ENCODE results near the gene TMEM147.

TMEM147 gene

DNA sequence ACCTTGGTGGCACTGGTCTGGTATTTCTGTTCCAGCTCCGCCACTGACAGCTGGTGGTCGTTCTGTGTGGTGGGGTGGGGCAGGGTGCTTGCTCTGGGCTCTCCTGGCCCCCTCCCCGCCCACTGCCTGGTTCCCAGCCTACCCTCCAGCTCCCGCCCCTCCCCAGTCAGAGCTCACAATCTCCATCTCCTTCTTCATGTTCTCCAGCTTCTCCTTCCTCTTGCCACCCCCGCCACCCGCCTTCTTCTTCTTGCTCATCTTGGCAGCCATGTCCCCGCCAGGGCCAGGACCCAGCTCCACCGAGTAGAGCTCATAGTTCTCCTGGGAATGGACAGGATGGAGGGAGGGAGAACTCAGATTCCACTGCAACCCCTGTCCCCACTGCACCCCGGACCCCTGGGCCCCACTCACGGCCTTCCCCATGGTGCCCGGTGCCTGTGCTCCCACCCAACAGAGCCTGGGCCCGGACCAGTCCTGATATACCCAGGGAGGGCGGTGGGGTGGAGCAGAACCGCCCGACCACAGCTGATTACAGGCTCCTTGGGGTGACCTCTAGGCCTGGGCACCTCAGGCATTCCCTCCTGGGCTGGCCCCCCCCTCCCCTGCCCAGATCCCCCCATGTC, 17.9 kb downstream of the TMEM147 start, which contains the start of gene ATP4A:
TSS of gene ATP4A (minus strand) at position 452 of the 623 bp plus-strand sequence. CDS start at position 423, 29 bp downstream.
- TF ChIP-seq EGR2 (tag by site-specific recombination; IDR thresholded peaks at IDR 0.05; ENCODE audit: low read depth): peak; percentile 64; the same call in 1 of the 2 replicates
- TF ChIP-seq ZNF621 (tag by site-specific recombination; IDR thresholded peaks at IDR 0.05): 0 out of 2 replicates have a peak, but pooled peaks have one; percentile 6
- no peak for TF ChIP-seq ZNF510 (tag by site-specific recombination; IDR thresholded peaks at IDR 0.05; ENCODE audit: insufficient replicate concordance)
- TF ChIP-seq ZNF366 (tag by site-specific recombination; conservative IDR thresholded peaks at IDR 0.05): peak; percentile 76
- 0 out of 2 replicates have a peak, but pooled peaks have one; percentile 12 for TF ChIP-seq SP2 (tag by site-specific recombination; IDR thresholded peaks at IDR 0.05)
- peak; percentile 56 for TF ChIP-seq ZFHX2 (tag by site-specific recombination; conservative IDR thresholded peaks at IDR 0.05)
- no peak for TF ChIP-seq ZNF138 (tag by site-specific recombination; IDR thresholded peaks at IDR 0.05; ENCODE audit: borderline replicate concordance)
- Histone ChIP-seq H3K9me3 (ENCODE audit: control insufficient read depth, insufficient read depth, low read depth, low read length) (no peaks in the 10 kb centered on the region; the same call in 1 of the 2 replicates), H3K4me3 (ENCODE audit: low read depth, low read length) (no peak within 1 kb of the TSS), H3K27ac (ENCODE audit: extremely low read depth, low read depth, low read length) (no peak within 1 kb of the TSS), H3K36me3 (ENCODE audit: control insufficient read depth in 2 of 2, insufficient read depth in 1 of 2, low read length in 2 of 2) (no peaks in the 10 kb centered on the region), H3K4me1 (ENCODE audit: control insufficient read depth, insufficient read depth, low read length) (peaks cover 7% of the 10 kb centered on the region)
- CTCF ChIA-PET: interaction anchor here (0.6 to 2.3 kb wide), 7 partner anchors 14 to 210 kb away, joined by 3 to 9 read pairs (median 4); no protein-coding TSS in a partner anchor
- POLR2A ChIA-PET: interaction anchor here (0.6 to 0.7 kb wide), 3 partner anchors 15 to 1757 kb away, joined by 3 read pairs; no protein-coding TSS in a partner anchor

DNA sequence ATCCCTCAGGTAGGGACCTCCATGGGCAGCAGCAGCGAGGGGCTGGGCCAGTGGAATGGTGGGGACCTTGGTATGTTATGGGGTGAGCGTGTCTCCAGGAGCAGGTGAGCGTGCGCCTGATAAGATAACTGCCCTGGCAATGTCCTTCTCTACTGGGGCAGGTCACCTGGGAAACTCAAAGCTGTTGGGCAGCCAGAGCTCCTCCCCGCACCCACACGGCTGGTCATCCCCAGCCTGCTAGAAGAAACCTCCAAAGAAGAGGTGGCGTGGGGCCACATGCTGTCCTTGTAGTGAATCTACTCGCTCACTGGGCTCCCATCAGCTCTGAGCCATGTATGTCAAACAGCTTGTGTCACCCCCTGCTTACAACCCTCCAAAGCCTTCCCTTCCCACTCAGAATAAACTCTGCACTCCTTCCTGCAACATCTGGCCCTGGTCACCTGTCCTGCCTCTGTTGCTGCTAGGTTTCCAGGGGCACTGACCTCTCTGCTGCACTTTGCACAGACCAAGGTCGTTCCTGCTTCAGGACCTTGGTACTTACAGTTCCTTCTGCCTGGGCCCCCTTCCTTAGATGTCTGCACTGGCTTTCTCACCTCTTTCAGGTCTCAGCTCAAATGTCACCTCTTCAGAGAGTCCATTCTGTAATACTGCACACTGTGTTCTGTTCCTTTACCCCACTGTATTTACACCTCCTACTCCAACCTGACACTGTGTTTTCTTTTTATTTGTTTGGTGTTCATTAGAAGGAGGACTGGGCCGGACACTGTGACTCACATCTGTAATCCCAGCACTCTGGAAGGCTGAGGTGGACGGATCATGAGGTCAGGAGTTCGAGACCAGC, 19.8 kb downstream of the TMEM147 start:
- no peaks in the 10 kb centered on the region for H3K4me1 ChIP-seq (ENCODE audit: control insufficient read depth, insufficient read depth, low read length)
- no peak overlapping the region for H3K27ac ChIP-seq (ENCODE audit: extremely low read depth, low read depth, low read length)
- ChIA-PET POLR2A (interaction anchor here (0.7 to 0.8 kb wide), 2 partner anchors 74 to 83 kb away, joined by 3 to 7 read pairs; partner anchors contain the start of gene COX6B1), CTCF (interaction anchor here (0.9 to 2.3 kb wide), 5 partner anchors 9 to 55 kb away, joined by 3 to 8 read pairs (median 6); no protein-coding TSS in a partner anchor)
- H3K4me3 ChIP-seq (ENCODE audit: low read depth, low read length): no peak overlapping the region
- TF ChIP-seq ZNF221 (tag by site-specific recombination; IDR thresholded peaks at IDR 0.05; ENCODE audit: borderline replicate concordance): no peak
- no peak for TF ChIP-seq TRIM28 (IDR thresholded peaks at IDR 0.05; ENCODE audit: borderline replicate concordance, low read length)
- no peak for TF ChIP-seq ZNF2 (tag by site-specific recombination; IDR thresholded peaks at IDR 0.05)
- TF ChIP-seq, protein P1, sequence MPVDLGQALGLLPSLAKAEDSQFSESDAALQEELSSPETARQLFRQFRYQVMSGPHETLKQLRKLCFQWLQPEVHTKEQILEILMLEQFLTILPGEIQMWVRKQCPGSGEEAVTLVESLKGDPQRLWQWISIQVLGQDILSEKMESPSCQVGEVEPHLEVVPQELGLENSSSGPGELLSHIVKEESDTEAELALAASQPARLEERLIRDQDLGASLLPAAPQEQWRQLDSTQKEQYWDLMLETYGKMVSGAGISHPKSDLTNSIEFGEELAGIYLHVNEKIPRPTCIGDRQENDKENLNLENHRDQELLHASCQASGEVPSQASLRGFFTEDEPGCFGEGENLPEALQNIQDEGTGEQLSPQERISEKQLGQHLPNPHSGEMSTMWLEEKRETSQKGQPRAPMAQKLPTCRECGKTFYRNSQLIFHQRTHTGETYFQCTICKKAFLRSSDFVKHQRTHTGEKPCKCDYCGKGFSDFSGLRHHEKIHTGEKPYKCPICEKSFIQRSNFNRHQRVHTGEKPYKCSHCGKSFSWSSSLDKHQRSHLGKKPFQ (tag by site-specific recombination; IDR thresholded peaks at IDR 0.05): no peak
- TF ChIP-seq ZBTB48 (tag by site-specific recombination; IDR thresholded peaks at IDR 0.05): no peak
- TF ChIP-seq GLI2 (tag by site-specific recombination; IDR thresholded peaks at IDR 0.05; ENCODE audit: borderline replicate concordance, low read depth): no peak
- no peak for TF ChIP-seq ZSCAN16 (tag by site-specific recombination; IDR thresholded peaks at IDR 0.05)
- TF ChIP-seq, protein P2, sequence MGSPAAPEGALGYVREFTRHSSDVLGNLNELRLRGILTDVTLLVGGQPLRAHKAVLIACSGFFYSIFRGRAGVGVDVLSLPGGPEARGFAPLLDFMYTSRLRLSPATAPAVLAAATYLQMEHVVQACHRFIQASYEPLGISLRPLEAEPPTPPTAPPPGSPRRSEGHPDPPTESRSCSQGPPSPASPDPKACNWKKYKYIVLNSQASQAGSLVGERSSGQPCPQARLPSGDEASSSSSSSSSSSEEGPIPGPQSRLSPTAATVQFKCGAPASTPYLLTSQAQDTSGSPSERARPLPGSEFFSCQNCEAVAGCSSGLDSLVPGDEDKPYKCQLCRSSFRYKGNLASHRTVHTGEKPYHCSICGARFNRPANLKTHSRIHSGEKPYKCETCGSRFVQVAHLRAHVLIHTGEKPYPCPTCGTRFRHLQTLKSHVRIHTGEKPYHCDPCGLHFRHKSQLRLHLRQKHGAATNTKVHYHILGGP (tag by site-specific recombination; IDR thresholded peaks at IDR 0.05): no peak
- TF ChIP-seq SP3 (tag by site-specific recombination; IDR thresholded peaks at IDR 0.05): no peak
- no peak for TF ChIP-seq ZNF555 (tag by site-specific recombination; conservative IDR thresholded peaks at IDR 0.05)
- H3K36me3 ChIP-seq (ENCODE audit: control insufficient read depth in 2 of 2, insufficient read depth in 1 of 2, low read length in 2 of 2): no peaks in the 10 kb centered on the region
- no peaks in the 10 kb centered on the region; the same call in 1 of the 2 replicates for H3K9me3 ChIP-seq (ENCODE audit: control insufficient read depth, insufficient read depth, low read depth, low read length)

Data from HEK293 (cell line).